GM12874 (cell line): ENCODE data around the gene EZR.

Experiments
- TF ChIP-seq, protein P1 (sequence below): IDR thresholded peaks from 2 replicates; pipeline ENCODE4 v1.5.1; 2011; ENCODE audit warnings: low read depth, mild to moderate bottlenecking, control low read depth, low read length, moderate library complexity; ENCODE audit not compliant: insufficient read depth

EZR gene

DNA sequence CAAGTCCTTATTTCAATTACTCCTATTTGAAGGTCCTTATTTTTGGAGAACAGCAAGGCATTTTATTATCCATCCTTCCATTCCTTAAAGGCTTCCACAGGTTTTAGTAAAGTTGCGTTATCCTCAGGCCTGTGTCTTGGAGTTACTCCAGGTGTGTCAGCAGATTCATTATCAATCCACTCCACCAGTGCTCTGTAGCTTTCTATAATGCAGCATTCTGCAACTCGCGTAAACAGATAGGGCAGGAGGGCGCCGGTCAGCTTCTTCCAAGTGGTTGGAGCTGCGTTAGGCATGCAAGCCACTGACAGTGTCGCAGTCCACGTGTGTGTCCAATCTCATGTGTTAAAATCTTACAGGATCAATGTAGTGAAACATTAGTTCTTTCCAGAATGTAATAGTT is 93.5 kb downstream of the EZR start:
- TF ChIP-seq, protein P1, sequence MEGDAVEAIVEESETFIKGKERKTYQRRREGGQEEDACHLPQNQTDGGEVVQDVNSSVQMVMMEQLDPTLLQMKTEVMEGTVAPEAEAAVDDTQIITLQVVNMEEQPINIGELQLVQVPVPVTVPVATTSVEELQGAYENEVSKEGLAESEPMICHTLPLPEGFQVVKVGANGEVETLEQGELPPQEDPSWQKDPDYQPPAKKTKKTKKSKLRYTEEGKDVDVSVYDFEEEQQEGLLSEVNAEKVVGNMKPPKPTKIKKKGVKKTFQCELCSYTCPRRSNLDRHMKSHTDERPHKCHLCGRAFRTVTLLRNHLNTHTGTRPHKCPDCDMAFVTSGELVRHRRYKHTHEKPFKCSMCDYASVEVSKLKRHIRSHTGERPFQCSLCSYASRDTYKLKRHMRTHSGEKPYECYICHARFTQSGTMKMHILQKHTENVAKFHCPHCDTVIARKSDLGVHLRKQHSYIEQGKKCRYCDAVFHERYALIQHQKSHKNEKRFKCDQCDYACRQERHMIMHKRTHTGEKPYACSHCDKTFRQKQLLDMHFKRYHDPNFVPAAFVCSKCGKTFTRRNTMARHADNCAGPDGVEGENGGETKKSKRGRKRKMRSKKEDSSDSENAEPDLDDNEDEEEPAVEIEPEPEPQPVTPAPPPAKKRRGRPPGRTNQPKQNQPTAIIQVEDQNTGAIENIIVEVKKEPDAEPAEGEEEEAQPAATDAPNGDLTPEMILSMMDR, result no peak

DNA sequence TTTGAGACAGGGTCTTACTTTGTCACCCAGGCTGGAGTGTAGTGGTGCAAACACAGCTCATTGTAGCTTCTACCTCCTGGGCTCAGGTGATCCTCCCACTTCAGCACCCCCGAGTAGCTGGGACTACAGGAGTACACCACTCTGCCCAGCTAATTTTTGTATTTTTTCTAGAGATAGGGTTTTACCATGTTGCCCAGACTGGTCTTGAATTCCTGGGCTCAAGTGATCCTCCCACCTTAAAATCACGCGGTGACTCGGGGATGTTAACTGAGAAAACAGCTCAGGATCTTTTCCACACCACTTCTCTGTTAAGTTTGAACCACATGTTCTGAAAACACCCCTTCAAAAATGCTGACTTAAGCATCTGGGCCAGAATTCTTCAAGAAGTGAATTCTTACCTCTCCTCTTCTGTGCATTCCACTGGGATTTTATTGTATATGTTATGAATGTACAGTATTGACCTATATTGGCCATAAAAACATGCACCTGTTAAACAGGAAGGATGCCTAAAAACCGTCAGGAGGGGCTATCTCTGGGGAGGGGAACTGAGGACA is 96.9 kb downstream of the EZR start:
- TF ChIP-seq, protein P1, result no peak

DNA sequence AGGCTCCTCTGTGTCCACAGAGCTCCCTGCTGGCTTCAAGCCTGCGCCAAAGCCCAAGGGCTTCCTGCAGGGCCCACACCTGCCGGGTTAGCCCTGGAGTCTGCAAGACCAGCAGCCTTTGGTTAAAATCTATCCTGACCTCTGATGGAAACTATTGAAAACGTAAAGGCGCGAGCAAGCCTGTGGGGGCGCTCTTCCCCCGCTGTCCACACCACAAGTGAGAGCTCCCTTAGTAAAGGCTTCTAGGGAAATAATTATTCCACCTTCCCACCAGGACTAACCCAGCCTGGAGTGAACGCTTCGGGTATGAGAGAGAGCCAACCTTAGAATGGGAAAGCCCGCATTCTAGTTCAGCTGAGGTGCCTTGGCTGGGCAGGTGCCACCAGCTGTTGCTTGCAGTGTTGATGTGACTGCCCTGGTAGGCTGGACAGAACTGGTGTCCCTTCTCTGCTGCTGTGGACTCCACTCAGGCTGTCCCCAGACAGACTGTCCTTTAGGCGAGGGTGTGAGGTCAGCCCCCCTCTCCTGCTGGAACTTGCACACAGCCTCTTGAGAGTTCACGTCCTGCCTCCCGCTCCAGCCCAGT is 100.6 kb downstream of the EZR start:
- TF ChIP-seq, protein P1, result peak; percentile 65

DNA sequence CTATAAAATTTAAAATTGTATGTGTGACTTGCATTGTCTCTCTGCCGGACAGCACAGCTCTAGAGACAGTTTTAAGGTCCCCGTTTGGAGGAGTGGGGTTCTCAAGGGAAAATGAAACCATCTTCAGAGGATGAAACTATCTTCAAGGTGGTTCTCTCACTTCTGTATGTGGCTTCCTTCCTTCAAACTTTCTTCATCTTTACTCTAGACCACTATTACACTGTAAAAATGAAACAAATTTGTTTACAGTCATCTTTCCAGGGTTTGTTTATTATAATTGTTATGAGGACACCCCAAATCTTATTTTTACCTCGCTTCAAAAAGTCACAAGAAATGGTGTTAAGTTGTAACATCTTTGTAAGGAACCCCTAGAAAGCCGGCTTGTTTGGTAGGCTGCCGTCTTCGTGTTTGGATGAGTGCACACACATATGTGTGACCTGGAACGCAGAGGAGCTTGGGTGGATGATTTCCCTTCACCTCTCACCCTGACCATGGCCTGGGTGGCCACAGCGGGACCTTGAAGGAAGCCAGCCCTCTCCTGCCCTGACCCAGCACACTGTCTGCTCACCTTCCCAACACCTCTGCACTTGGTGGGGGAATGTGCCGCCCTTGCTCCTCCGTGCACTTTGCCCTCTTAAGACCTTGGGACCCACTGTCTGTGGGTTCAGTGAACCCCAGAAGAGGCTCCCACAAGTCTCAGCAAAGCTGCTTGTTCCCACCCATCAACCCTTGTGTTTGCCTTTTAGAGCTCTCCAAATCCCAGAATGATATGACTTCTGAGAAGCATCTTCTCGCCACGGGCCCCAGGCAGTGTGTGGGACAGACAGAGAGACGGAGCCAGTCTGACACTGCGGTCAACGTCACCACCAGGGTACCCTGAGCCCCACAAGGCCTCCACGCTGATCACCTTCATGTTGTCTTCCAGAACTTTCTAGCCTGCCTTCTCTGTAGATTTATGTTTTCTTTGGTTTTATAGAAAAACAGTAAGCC is 101.5 kb downstream of the EZR start:
- TF ChIP-seq, protein P1, result no peak
